ENCODE results near the gene GPR160.

- TF ChIP-seq CTCF (IDR thresholded peaks at IDR 0.05; ENCODE audit: poor library complexity, severe bottlenecking), result no peak
- no peak for TF ChIP-seq EP300 (conservative IDR thresholded peaks at IDR 0.05; ENCODE audit: poor library complexity, severe bottlenecking)
- no peak for TF ChIP-seq TAF1 (IDR thresholded peaks at IDR 0.05; ENCODE audit: low read depth)
- no peak for TF ChIP-seq POLR2AphosphoS5 (IDR thresholded peaks at IDR 0.05)
- no peak for TF ChIP-seq MXI1 (conservative IDR thresholded peaks at IDR 0.05; ENCODE audit: poor library complexity, severe bottlenecking)
- no peak for TF ChIP-seq EZH2 (IDR thresholded peaks at IDR 0.05; ENCODE audit: borderline replicate concordance, insufficient read depth, low read length, poor library complexity, severe bottlenecking)
- no peak for TF ChIP-seq REST (IDR thresholded peaks at IDR 0.05; ENCODE audit: borderline replicate concordance)
Observed at GRCh38 chr3:170080605-170081004, 42.8 kb downstream of the GPR160 start.
